Measurements from ENCODE around the gene TLR6. TPM values are rescaled to one million over a fixed set of nuclear protein-coding genes. Genes with fewer than 3 reads are reported as not detected.

Gene TLR6
- total and polyA plus RNA-seq, 10 of the 15 experiments (the other 5 are each of a cell fraction or from before 2014, with no cell fraction given): 1.1 to 49.4 (median 12.5) TPM

DNA sequence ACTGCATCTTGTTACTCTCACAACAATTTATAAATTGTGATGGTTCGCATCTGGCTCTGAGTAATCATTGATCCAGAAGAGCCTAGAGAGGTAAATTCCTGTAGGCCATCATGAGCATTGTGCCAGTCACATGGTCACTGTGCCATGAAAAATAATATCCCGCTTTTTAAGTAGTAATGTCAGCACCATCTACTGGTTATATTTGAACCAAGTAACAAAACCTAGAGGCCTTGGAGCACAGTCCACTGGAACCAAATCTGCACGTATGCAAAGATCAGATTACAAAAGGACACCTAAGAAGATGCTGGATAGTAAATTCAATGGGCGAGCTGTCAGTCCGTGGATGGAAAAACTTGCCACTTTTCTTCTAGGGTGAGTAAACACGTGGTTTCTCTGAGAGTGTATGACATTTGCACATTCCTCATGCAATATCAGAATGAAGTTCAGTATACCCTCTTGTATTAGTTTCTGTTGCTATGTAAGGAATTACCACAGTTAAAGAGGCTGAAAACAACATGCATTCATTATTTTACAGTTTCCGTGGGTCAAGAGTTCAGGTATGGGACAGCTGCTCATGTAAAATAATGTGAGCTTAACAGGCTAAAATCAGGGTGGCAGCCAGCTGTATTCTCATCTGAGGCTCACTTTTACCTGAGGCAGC lies 37.8 kb upstream of the TLR6 start:
- H3K27me3 ChIP-seq (replicated peaks in 1 of 2; ENCODE audit: control insufficient read depth in 2 of 2, insufficient read depth in 2 of 2, low read length in 1 of 2): no peaks in the 10 kb centered on the region
- H2AFZ ChIP-seq (ENCODE audit: control insufficient read depth, low read depth, low read length): no peak overlapping the region
- TF ChIP-seq SPI1 (IDR thresholded peaks at IDR 0.05; ENCODE audit: borderline replicate concordance, insufficient read depth, low read depth, low read length) (no peak), RAD51 (IDR thresholded peaks at IDR 0.05) (peak; percentile 43; the same call in 1 of the 2 replicates), SMARCA5 (IDR thresholded peaks at IDR 0.05) (no peak), JUNB (IDR thresholded peaks at IDR 0.05) (no peak)
- TF ChIP-seq, protein P1, sequence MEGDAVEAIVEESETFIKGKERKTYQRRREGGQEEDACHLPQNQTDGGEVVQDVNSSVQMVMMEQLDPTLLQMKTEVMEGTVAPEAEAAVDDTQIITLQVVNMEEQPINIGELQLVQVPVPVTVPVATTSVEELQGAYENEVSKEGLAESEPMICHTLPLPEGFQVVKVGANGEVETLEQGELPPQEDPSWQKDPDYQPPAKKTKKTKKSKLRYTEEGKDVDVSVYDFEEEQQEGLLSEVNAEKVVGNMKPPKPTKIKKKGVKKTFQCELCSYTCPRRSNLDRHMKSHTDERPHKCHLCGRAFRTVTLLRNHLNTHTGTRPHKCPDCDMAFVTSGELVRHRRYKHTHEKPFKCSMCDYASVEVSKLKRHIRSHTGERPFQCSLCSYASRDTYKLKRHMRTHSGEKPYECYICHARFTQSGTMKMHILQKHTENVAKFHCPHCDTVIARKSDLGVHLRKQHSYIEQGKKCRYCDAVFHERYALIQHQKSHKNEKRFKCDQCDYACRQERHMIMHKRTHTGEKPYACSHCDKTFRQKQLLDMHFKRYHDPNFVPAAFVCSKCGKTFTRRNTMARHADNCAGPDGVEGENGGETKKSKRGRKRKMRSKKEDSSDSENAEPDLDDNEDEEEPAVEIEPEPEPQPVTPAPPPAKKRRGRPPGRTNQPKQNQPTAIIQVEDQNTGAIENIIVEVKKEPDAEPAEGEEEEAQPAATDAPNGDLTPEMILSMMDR (IDR thresholded peaks at IDR 0.05 in 2 of 3, conservative IDR thresholded peaks at IDR 0.05 in 1 of 3; ENCODE audit: control insufficient read depth in 2 of 3, extremely low read depth in 1 of 3, insufficient read depth in 1 of 3, low read depth in 3 of 3, low read length in 3 of 3): peak in 2 of 3 experiments; percentile 4 to 27; a peak in 2 of 6 replicates
- TF ChIP-seq, protein P2, sequence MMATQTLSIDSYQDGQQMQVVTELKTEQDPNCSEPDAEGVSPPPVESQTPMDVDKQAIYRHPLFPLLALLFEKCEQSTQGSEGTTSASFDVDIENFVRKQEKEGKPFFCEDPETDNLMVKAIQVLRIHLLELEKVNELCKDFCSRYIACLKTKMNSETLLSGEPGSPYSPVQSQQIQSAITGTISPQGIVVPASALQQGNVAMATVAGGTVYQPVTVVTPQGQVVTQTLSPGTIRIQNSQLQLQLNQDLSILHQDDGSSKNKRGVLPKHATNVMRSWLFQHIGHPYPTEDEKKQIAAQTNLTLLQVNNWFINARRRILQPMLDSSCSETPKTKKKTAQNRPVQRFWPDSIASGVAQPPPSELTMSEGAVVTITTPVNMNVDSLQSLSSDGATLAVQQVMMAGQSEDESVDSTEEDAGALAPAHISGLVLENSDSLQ (IDR thresholded peaks at IDR 0.05): peak; percentile 31
- in situ Hi-C loops (cut with MboI): no loop called here
- no peaks in the 10 kb centered on the region for H3K36me3 ChIP-seq (ENCODE audit: control insufficient read depth in 2 of 2, insufficient read depth in 2 of 2, low read length in 1 of 2)
- peak; percentile 42 for ATAC-seq
- no peak overlapping the region for H3K4me2 ChIP-seq (ENCODE audit: control insufficient read depth, insufficient read depth)
- H3K9ac ChIP-seq (ENCODE audit: control insufficient read depth, insufficient read depth, low read length): no peak overlapping the region
- 77% methylated on average over 7 of the region's 7 CpGs for WGBS (ENCODE audit: insufficient coverage, insufficient replicate concordance, low lambda C conversion rate, missing lambda C conversion rate)
- POLR2A ChIA-PET: interaction anchor here (0.6 to 1.0 kb wide), 4 partner anchors 9 to 27 kb away, joined by 3 read pairs; partner anchors contain the start of gene FAM114A1
- no peaks in the 10 kb centered on the region for H3K79me2 ChIP-seq (ENCODE audit: control insufficient read depth, insufficient read depth, low read length)
- H3K27ac ChIP-seq (ENCODE audit: control insufficient read depth, insufficient read depth): no peak overlapping the region
- no peaks in the 10 kb centered on the region for H3K9me3 ChIP-seq (replicated peaks; ENCODE audit: control insufficient read depth, insufficient read depth, low read length)
- H4K20me1 ChIP-seq (ENCODE audit: control insufficient read depth, insufficient read depth): no peaks in the 10 kb centered on the region
- no peaks in the 10 kb centered on the region for H3K4me1 ChIP-seq (ENCODE audit: control insufficient read depth, insufficient read depth, low read length)
- SMC1A ChIA-PET (ENCODE audit: uncharacterized antibody, unreplicated experiment): interaction anchor here (0.6 to 6.8 kb wide), 12 partner anchors 10 to 825 kb away, joined by 3 to 62 read pairs (median 3); partner anchors contain the start of gene TLR10
- H3K4me3 ChIP-seq: no peak overlapping the region
- FAIRE-seq: no peak
- BruUV-seq (replicated peaks): no TSS peak
- RAD21 ChIA-PET (ENCODE audit: unreplicated experiment): interaction anchor here (0.7 to 6.7 kb wide), 5 partner anchors 8 to 219 kb away, joined by 3 to 49 read pairs (median 7); partner anchors contain the start of gene TLR10
- intact Hi-C loops (cut with micrococcal nuclease; ENCODE audit: unreplicated experiment): loop anchor here (2.0 kb wide), 1 partner anchor 136 kb away; no protein-coding TSS in a partner anchor
- CTCF ChIA-PET: interaction anchor here (1.0 to 7.1 kb wide), 12 partner anchors 8 to 249 kb away, joined by 3 to 84 read pairs (median 4); partner anchors contain the start of gene TLR10
- DNase-seq (ENCODE audit: low read depth, low spot score): no peak
